ENCODE data around the gene SH2D4B.

- TF ChIP-seq SUZ12 (IDR thresholded peaks at IDR 0.05; ENCODE audit: extremely low read depth, insufficient read depth, insufficient read length) (no peak), YY1 (IDR thresholded peaks at IDR 0.05; ENCODE audit: insufficient read depth, insufficient read length) (no peak)
These were observed 75.9 kb downstream of the SH2D4B start for GRCh38 chr10:80613466-80614170.
